ENCODE data around the gene KRTAP12-2.

GRCh38 chr21:44656868-44657267 is 9.9 kb downstream of the KRTAP12-2 start:
- no peak for TF ChIP-seq CTCF (IDR thresholded peaks at IDR 0.05)
- TF ChIP-seq POLR2A (IDR thresholded peaks at IDR 0.05): no peak
